Non-pigmented ciliary epithelial cell (primary cell): ENCODE measurements around the gene LARGE1.

ENCODE experiments used
- DNase-seq: peaks from one replicate; pipeline ENCODE4 v3.0.0-alpha.2; 2010; ENCODE audit warnings: low read depth

The LARGE1 gene

GRCh38 chr22:33772745-33773144 is 147.5 kb downstream of the LARGE1 start:
- no peak for DNase-seq

- no peak for DNase-seq
These were observed 149.1 kb downstream of the LARGE1 start for GRCh38 chr22:33771136-33771535.

- DNase-seq = no peak
These were observed 149.6 kb downstream of the LARGE1 start for GRCh38 chr22:33770723-33771122.

- no peak for DNase-seq
These were observed 154.2 kb downstream of the LARGE1 start for GRCh38 chr22:33766091-33766490.

GRCh38 chr22:33758961-33759360 is 161.3 kb downstream of the LARGE1 start:
- no peak for DNase-seq

GRCh38 chr22:33757802-33758483 is 162.3 kb downstream of the LARGE1 start:
- no peak for DNase-seq

- DNase-seq = no peak
These were observed 163.1 kb downstream of the LARGE1 start for GRCh38 chr22:33757041-33757801.

- no peak for DNase-seq
These were observed 163.7 kb downstream of the LARGE1 start for GRCh38 chr22:33756508-33756949.

- DNase-seq = no peak
These were observed 171.6 kb downstream of the LARGE1 start for GRCh38 chr22:33748714-33749113.

GRCh38 chr22:33747576-33748180 is 172.6 kb downstream of the LARGE1 start:
- no peak for DNase-seq

- no peak for DNase-seq
These were observed 173.2 kb downstream of the LARGE1 start for GRCh38 chr22:33747029-33747428.

- DNase-seq = no peak
These were observed 173.8 kb downstream of the LARGE1 start for GRCh38 chr22:33746501-33746928.

- no peak for DNase-seq
These were observed 174.8 kb downstream of the LARGE1 start for GRCh38 chr22:33745501-33745900.

- no peak for DNase-seq
These were observed 176.5 kb downstream of the LARGE1 start for GRCh38 chr22:33743756-33744155.

- no peak for DNase-seq
These were observed 179.3 kb downstream of the LARGE1 start for GRCh38 chr22:33741025-33741424.

GRCh38 chr22:33739516-33739915 is 180.8 kb downstream of the LARGE1 start:
- no peak for DNase-seq

GRCh38 chr22:33737662-33738061 is 182.6 kb downstream of the LARGE1 start:
- no peak for DNase-seq

GRCh38 chr22:33735978-33736377 is 184.3 kb downstream of the LARGE1 start:
- DNase-seq = no peak

GRCh38 chr22:33728847-33729246 is 191.4 kb downstream of the LARGE1 start:
- DNase-seq = no peak

- DNase-seq = no peak
These were observed 194.0 kb downstream of the LARGE1 start for GRCh38 chr22:33726294-33726734.

GRCh38 chr22:33723915-33724314 is 196.4 kb downstream of the LARGE1 start:
- DNase-seq = no peak

- no peak for DNase-seq
These were observed 197.5 kb downstream of the LARGE1 start for GRCh38 chr22:33722816-33723215.
